NCI-H510A (cell line): Measurements from ENCODE around the gene PGAM1.
A peak's percentile ranks its signal among the peaks of the same experiment; 100 is the strongest.
"Not testable (repeated sequence)": the region's sequence is repeated elsewhere in the genome, so short reads cannot be mapped to it uniquely, and the experiment has no call there.

Source experiments
- DNase-seq: peaks from one replicate; lab custom pipeline; 2025; lab: John Stamatoyannopoulos, UW

The PGAM1 gene

DNA sequence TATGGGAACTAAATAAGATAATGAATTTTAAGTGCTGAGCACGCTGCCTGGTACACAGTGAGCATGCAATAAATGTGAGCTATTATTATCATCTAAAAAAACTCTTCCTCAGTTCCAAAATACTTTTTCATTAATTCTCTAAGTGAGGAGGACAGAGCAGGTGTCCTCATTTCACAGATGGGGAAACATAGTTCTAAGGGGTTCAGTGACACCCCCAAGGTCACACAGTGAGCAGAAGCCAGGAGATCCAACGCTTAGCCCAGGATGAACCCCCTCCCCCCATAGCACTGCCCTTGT lies 18.1 kb upstream of the PGAM1 start:
- DNase-seq, result no peak

DNA sequence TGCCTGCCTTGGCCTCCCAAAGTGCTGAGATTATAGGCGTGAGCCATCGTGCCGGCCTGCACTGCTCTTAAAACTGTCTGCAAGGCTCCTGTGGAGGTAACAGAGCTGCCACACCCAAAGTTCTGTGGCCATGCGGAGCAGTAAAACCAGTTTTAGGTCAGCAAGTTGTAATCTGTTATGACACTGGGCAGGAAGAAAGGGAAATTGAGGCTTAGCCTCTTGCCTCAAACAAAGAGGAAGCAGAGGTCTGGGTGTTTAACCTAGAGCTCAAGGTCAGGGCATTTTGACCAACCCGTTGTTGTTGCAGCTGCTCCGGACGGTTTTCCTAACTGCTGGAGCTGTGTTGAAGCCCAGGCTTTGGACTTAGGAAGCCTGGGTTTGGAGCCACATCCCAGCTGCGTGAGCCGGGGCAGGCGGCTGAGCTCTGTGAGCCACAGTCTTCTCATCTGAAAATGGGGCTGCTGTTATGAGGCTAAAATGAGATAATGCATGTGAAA lies 17.4 kb upstream of the PGAM1 start:
- DNase-seq, result no peak

DNA sequence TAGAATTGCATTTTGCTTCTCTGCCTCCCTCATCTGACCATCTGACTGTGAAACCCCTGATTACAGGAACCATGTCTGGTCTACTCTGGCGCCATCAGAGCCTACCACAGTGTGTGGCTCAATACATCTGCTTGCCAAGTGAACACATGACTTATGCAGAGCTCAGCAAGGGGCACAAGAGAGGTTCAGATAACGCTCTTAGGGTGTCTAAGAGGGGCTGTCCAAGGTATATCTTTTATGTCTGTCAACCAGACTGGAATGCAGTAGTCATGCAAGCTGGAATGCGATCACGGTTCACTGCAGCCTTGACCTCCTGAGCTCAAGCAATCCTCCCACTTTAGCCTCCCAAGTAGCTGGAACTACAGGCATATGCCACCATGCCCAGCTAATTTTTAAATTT lies 14.6 kb upstream of the PGAM1 start:
- no peak for DNase-seq

DNA sequence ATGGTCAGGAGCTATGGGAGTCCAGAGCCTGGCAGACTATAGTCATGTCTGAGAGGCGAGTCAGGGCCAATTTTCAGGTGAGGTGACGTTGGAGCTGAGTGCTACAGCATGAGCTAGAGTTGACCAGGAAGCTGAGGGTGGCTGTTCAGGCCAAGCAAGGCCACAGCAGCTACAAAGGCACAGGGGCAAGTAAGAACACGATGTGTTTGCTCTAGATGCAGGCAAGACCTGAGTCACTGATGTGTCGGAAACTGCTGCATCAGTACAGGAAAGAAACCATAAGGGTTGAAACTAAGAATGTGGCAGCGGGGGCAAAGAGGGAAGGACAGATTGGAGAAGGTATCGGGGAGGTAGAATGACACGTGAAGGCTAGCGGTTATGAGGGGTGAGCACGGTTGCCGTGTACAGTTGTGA lies 13.1 kb upstream of the PGAM1 start:
- no peak for DNase-seq

DNA sequence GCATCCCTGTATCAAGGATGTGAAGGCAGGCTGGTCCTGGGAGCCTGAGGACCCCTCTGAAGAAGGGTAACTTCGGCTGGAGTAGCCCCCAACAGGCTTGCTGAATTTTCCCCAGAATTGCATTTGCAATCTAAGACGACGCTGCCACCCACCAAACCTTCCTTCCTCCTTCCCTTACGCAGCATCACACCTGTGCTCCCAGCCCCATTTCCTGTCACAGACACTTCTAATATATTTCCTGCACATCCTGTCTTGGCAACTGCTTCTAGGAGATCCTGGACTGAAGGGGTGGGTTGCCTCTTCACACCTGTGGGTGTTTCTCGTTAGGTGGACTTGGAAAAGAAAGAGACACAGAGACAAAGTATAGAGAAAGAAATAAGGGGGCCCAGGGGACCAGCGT lies 9.4 kb upstream of the PGAM1 start:
- DNase-seq, result no peak

DNA sequence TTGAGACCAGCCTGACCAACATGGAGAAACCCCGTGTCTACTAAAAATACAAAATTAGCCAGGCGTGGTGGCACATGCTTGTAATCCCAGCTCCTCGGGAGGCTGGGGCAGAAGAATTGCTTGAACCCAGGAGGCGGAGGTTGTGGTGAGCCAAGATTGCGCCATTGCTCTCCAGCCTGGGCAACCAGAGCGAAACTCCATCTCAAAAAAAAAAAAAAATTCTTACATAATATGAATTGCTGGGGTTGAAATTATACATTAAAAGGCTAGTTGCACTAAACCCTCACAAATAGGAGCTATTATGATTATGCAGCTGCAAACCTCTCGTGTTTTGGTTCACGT lies 2.3 kb upstream of the PGAM1 start:
- DNase-seq, result not testable (repeated sequence)

DNA sequence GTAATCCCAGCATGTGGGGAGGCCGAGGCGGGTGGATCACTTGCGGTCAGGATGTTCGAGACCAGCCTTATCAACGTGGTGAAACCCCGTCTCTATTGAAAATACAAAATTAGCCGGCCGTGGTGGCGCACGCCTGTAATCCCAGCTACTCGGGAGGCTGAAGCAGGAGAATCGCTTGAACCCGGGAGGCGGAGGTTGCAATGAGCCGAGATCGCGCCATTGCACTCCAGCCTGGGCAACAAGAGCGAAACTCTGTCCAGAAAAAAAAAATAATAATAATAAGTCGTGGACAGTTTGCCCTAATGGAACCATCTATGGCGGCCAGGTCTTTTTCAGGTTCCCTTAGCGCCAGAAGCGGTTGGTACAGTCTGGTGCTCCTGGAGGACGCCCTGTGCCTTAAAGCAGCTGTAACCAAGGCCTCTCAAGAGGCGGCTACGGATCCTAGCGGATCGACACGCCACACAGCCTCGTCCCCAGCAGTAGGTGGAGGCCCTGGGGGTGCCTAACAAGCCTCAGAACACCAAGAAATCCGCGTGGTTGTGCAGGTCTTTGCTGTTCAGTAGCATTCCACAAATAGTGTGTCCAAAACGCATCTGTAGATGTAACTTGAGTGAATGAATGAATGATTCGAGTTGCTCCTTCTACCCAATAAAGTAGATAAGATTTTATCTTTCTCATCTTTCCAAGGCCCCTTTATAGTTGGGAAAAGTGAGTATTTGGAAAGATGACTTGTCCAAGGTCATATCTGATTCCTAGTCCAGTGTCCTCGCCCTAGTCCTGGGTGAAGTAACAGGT lies 982 bp downstream of the PGAM1 start:
- DNase-seq, result no peak

DNA sequence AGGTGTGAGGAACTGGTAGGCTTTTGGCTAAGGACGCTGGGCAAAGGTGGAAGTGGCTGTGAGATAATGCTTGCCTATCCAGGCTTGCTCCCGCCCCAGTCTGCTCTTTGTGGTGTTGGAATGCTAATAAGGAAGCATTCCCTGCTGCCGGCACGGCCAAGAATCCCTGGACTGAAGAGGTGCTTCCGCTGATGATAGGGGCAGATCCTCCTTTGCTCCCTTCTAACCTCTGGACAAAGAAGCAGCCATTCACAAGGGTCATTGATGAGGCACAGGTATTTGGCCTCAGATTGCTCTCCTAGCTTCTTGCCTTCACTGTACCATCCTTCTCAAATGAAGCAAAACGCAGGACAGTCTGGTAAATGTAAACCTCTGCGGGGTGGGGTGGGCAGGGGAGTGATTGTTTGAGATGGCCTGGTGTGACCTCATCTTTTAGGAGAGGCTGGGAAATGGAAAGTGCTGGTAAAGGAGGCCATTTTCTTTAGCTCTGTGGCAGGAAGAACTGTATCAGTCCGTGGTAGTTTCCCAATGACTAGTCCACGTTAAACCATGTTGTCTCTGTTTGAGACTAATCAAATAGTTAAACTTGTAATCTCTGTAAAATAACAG lies 1.7 kb downstream of the PGAM1 start:
- DNase-seq, result peak; percentile 29

DNA sequence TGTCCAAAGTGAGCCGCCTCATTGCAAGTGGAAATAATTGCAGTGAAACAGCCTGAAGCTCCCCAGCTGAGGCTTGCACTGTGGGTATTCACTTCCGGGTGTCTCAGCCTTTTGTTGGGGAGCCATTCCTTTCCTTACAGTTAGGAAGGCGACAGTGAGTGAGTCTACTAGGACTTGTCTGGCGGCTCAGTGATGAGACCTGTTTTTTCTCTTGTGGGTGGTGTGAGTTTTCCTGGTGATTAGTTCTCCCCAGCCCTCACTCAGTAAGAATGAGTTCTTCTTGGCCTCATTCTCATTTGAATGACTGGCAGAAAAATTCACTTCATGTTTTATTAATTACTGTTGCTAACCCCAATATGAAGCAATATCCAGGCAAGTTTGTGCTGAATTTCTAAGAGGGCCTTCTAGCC lies 2.6 kb downstream of the PGAM1 start:
- no peak for DNase-seq

DNA sequence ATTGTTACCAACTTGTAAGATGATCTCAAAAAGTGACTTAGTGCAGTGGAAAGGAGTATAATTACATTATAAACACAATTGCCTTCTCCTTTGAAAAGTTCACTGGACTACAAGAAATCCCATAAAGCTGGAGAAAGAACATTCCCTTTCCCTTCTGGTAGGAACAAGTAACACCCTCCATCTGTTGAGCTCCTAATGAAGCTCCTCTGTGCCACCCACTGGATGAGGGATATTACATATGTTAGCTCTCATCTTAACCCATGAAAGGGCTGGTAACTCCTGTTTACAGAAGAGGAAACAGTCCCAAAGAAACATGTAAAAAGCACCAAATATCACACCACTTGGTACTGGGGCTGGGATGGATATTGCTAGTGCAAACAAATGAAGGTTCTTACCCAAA lies 8.1 kb downstream of the PGAM1 start:
- DNase-seq, result no peak

DNA sequence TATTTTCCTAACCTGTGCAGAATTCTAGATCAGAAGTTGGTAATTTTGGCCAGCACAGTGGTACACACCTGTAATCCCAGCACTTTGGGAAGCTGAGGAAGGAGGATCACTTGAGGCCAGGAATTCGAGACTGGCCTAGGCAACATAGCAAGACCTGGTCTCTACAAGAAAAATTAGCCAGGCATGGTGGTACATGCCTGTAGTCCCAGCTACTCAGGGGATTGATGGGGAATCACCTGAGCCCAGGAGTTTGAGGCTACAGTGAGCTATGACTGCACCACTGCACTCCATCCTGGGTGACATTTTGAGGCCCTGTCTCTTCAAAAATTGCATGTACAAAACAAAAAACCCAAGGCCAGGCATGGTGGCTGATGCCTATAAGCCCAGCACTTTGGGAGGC lies 8.6 kb downstream of the PGAM1 start:
- no peak for DNase-seq

DNA sequence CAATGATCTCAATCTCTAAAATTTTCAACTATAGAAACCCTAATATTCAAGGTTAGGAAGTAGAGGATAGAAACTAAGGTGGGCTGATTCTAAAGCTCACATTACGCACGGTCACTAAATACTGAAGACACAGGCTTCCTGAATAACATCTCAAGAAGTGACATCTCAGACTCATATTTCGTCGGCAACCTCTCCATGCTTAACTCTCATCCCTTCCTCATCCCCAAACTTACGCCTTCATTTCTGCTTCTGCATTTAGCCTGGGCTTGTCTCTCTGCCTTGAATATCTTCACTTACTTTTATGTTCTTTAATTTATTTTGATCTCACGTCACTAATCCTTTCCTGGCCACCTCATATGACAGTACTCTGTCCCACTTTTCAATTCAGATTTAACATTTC lies 9.2 kb downstream of the PGAM1 start:
- DNase-seq, result no peak

DNA sequence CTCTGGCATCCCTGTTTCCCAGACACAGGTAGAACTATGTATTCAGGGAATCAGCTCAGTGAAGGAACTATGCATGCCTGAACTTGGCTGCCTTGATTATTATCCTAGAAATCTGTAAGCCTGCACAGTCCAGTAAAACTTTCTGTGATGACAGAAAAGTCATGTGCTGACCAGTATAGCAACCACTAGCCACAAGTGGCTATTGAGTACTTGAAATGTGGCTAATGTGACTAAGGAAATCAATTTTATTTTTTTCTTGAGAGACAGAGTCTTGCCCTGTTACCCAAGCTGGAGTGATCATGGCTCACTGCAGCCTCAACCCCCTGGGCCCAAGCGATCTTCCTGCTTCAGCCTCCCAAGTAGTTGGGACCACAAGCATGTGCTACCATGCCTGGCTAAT lies 16.3 kb downstream of the PGAM1 start:
- DNase-seq, result no peak

DNA sequence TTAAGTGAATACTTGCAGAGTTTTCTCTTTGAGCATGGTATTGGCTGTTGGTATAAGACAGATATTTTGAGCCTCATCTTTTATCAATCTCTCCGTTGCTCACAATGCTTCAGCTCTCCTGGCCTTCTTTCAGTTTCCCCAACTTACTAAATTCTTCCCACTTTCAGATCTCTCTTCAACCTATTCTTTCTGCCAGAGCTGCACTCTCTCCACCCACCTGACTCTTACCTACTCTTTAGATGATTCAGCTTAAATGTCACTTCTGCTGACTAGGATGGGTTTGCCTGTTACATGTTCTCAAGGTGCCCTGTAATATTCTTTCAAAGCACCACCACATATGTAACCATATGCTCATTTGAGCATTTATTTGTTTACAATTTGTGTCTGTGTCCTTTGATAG lies 18.2 kb downstream of the PGAM1 start:
- DNase-seq, result no peak

DNA sequence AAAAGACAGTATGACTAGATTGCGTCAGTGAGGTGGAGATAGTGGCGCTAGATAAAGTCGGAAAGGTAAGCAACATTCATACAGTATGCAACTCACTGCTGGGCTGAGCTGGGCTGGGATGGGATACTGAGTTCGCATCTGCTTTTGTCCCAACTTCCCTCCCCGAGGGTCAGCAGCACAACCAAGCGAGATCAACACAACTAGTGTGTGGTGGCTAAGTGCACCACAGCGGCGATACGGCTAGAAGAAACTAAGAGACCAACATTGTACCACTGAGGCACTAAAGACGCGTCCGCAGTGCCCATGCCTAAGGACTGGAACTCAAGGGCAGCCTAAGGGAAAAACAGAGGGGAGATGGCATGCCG lies 19.3 kb downstream of the PGAM1 start:
- no peak for DNase-seq

DNA sequence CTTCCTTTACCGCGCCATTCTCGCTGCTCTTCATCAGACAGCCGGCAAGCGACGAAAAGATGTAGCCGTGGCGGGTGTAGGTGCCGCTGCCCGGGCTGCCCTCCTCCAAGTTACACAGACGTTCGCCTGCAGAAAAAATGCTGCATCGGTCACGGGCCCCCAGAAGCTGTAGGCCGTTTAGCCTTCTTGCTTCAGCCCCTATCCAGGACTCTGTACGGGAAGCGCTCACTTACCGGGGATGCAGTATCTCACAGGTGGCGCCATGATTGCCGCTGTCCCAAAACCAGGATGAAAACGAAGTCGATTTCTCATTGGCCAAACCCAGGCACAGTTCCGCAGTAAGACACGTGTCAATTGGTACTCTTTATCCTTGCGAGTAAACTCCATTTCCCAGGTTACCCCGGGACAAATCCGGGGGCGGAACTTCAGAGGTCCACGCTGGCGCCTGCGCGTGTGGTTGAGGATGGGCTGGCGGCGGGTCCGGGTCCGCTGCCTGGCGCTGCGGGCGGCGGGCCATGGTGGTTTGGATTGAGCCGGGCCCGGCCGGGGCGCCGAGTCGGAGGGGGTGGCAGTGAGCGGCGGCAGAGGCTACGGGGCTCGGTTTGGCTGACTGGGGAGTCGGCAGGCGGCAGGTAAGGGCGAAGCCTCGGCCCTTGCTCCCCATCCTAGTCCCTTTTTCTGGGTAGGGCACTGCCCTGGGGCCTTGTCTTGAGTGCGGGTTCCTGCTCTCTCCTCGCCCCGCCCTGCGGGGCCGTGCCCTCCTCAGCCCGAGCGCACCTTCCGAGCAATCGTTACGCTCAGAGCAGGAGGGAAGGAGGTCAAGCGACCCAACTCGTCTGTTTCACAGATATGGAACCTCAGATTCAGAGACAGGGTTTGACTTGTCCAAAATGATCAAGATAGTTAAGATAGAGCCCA lies 20.0 kb downstream of the PGAM1 start, which contains the start of the genes EXOSC1 and ZDHHC16:
Gene EXOSC1, minus strand, starts transcription at position 285 of the 918 bp plus-strand sequence. Its CDS starts 21 bp downstream, at position 264.
Gene ZDHHC16, plus strand, starts transcription at position 454 of the 918 bp plus-strand sequence. CDS start 5,501 bp downstream, outside the sequence.
- DNase-seq, result peak; percentile 88

DNA sequence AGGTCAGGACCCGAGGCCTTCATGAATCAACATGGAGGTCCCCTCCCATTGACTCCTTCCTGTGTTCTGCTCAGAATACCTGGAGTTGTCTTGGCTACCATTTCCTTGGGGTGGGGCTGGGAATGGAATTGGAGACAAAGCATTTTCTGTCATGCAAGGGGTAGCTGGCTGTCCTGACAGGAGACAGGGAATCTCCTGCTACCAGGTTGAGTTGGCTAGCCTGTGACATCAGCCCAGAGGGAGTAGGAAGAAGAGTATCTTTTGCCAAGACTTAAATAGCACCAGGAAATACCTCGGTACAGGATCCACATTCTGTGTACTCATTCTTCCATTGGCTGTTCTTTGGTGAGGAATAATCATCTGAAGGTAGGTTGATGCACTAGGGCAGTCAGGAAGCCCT lies 24.8 kb downstream of the PGAM1 start:
- no peak for DNase-seq

DNA sequence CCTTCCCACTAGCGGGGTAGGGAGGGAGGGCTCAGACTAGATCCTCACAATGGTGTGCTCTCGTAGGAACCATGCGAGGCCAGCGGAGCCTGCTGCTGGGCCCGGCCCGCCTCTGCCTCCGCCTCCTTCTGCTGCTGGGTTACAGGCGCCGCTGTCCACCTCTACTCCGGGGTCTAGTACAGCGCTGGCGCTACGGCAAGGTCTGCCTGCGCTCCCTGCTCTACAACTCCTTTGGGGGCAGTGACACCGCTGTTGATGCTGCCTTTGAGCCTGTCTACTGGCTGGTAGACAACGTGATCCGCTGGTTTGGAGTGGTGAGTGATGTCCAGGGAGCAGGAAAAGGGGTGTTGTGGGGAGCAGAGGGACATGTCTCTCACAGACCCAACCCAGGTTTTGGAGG lies 25.6 kb downstream of the PGAM1 start:
- no peak for DNase-seq

DNA sequence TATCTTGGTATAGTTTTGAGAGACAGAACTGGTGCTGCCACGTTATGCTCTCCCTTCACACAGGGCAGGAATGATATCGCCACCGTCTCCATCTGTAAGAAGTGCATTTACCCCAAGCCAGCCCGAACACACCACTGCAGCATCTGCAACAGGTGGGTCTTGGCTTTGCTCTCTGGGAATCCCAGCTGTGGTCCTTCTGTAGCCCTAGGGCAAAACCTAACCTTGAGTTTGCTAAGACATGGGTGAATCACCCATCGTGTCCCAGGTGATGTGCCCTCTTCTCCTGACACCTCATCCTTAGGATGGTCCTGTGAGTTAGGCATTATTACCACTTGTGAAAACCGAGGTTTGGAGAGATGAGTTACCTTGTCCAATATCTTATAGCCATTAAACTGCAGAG lies 26.4 kb downstream of the PGAM1 start:
- no peak for DNase-seq

DNA sequence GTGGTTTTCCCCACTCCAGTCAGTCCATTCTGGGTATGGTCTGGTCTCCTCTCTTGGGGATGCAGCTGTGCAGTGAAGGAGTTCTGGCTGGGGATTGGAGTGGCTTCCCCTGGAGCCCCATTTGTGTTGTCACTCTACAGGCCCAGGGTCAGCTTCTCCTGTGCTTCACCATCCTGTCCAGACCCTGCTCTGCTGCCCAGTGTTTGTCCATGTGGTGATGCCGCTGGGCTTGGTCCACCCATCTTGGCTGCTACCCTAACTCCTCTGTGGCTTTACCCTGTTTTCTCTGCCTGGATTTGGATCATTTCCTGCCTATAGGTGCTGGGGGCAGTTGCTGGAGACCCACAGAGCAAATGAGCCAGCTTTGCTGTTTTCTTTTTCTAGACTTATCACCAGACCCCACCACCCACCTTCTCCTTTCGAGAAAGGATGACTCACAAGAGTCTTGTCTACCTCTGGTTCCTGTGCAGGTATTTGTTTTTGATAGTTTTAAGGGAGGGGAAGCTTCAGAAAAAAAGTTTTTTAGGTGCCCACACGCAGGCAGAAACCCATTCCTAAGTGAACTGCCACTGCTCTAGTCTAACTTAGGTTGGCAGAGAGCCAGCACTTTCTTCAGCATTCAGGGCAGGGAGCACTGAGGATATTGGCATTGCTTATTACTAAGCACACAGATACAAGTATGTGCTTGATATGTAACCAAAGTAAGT lies 28.5 kb downstream of the PGAM1 start:
- DNase-seq, result no peak

DNA sequence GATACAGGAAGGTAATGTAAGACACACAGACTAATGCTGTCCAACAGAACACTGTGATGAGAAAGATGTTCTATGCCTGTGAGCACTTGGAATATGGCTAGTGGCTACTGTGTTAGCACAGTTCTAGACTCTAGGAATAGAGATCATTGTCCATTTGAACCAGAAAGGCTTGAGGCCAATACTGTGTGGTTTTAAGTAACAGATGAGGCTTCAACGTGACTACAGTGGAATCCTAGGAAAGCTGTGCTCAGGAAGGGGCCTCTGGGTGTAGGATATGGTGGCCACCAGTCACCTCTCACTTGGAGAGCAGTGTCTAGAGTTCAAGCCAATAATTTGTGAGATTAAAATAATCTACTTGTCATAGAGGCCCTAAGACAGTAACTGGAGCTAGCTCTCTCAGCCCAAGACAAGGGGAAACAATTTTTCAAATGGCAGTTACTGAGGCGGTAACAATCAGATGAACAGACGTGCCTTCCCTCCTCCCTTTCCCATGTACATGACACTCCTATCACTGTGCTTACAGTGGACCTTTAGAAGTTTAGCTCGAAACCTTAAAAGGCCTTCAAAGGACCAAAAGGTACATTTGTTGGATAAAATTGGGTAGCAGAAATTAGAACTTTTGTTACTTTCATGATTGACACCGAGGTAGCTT lies 30.2 kb downstream of the PGAM1 start:
- DNase-seq, result no peak

DNA sequence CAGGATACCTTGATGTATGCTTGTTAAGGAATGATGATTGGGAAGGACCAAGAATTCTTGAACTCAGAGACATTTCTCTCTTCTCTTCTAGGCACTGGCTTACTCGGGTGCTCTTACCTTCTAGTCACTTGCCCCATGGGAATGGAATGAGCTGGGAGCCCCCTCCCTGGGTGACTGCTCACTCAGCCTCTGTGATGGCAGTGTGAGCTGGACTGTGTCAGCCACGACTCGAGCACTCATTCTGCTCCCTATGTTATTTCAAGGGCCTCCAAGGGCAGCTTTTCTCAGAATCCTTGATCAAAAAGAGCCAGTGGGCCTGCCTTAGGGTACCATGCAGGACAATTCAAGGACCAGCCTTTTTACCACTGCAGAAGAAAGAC lies 30.7 kb downstream of the PGAM1 start:
- DNase-seq, result no peak
